Heart left ventricle (tissue), 16 donors: ENCODE data around the gene ZBTB34. TPM values are rescaled to one million over a fixed set of nuclear protein-coding genes. Genes with fewer than 3 reads are reported as not detected.

Source experiments
- ATAC-seq, 4 donors: fragments of 200-7000 bp; cut with Tn5 transposase; one replicate each; pipeline ENCODE4 v1.9.1; 2020 to 2022; ENCODE audit warnings: moderate library complexity in 4 of 4, mild to moderate bottlenecking in 3 of 4, moderate number of reproducible peaks in 1 of 4
- DNase-seq, 5 donors: peaks; one replicate each; pipeline ENCODE4 v3.0.0-alpha.2; 2020
- H3K27ac ChIP-seq, 12 donors: fragments of 200-600 bp; sonication (generic) in 4 of 12; one replicate each; pipeline versions ENCODE4 v1.5.0 to v1.8.0; 2016 to 2022; ENCODE audit warnings: mild to moderate bottlenecking in 2 of 12
- H3K27me3 ChIP-seq, 9 donors: fragments of 200-600 bp; sonication (generic) in 2 of 9; one replicate each; pipeline versions ENCODE4 v1.5.1 to v1.8.0; 2016 to 2022; ENCODE audit warnings: mild to moderate bottlenecking in 3 of 9
- H3K36me3 ChIP-seq, 9 donors: fragments of 200-600 bp; sonication (generic) in 2 of 9; one replicate each; pipeline versions ENCODE4 v1.5.0 to v1.8.0; 2018 to 2022; ENCODE audit warnings: mild to moderate bottlenecking in 2 of 9
- H3K4me1 ChIP-seq, 12 donors: fragments of 200-600 bp; sonication (generic) in 4 of 12; one replicate each; pipeline versions ENCODE4 v1.5.0 to v1.8.0; 2016 to 2022; ENCODE audit warnings: mild to moderate bottlenecking in 3 of 12
- H3K4me3 ChIP-seq, 12 donors: fragments of 200-600 bp; sonication (generic) in 4 of 12; one replicate each; pipeline versions ENCODE4 v1.5.0 to v1.8.0; 2017 to 2022; ENCODE audit warnings: mild to moderate bottlenecking in 9 of 12, moderate library complexity in 4 of 12
- H3K9me3 ChIP-seq, 12 donors: fragments of 200-600 bp; sonication (generic) in 4 of 12; one replicate each; pipeline versions ENCODE4 v1.5.0 to v1.8.0; 2016 to 2022; ENCODE audit warnings: mild to moderate bottlenecking in 1 of 12
- CTCF ChIP-seq, 12 donors: fragments of 200-600 bp; sonication (generic) in 4 of 12; IDR thresholded peaks; one replicate each; pipeline versions ENCODE4 v1.5.0 to v1.8.0; 2018 to 2022; ENCODE audit warnings: antibody characterized with exemption in 12 of 12, mild to moderate bottlenecking in 5 of 12
- POLR2A ChIP-seq, 2 donors: fragments of 450-650 bp; IDR thresholded peaks; one replicate each; pipeline ENCODE4 v1.6.1; 2017; ENCODE audit warnings: antibody characterized with exemption in 2 of 2, mild to moderate bottlenecking in 2 of 2, moderate library complexity in 2 of 2
- WGBS, 4 donors: extraction: QIAGEN DNeasy Blood & Tissue Kit in 2 of 4; methylation state at CpG; one replicate each; pipeline versions ENCODE4 v1.1.5 to v1.1.7; 2013 to 2018; 5-methylcytosine and 5-hydroxymethylcytosine counted together
- intact Hi-C, 10 donors: fragments of 100-400 bp; cut with DNase I; formaldehyde crosslinking; loops; one replicate each; pipeline versions ENCODE4 v1.11.1 to v1.14.2; 2022
- polyA plus RNA-seq, 2 donors: library from polyadenylated mRNA; stranded (reverse); fragments of 200-250 nt; gene quantifications; one replicate each; pipeline ENCODE4 v1.2.3, GENCODE V29; 2013
- total RNA-seq, 9 donors: library from RNA; depleted of rRNA in 2 of 9; stranded (reverse); fragments of >200 nt in 2 of 9; fragmentation: NEBNext Ultra II Directional in 3 of 9; extraction: Animal tissue kit (Norgen Biotek cat#: 25700) in 3 of 9; gene quantifications; one replicate each; pipeline versions ENCODE4 v1.1.0 to v1.2.4, GENCODE V29; 2016 to 2023
- donor health status: ischemic (EF 13 %, LVEDD 7.1; RV severe dilation, severe dysfunction).
- donor health status: healthy with polysubstance abuse.
- donor health status: DM: no; HTN: yes; CAD: no.
- donor health status: DM: no; HTN: no; CAD: no.
- donor health status: ischemic (EF 25% LVEDD 6.9; RV normal size, moderate dysfunction).
- donor health status: ischemic (EF 25% LVEDD 5.7; RV mildly dilated, moderate dysfunction).
- donor health status: healthy.
- donor health status: DM: yes; HTN: yes; CAD: no.
- donor health status: ischemic (EF 35%, LVEDD 5.7; RV mildly dilated, moderate dysfunction).
- donor health status: nonischemic (EF 11% LVEDD 7.7; RV severe dilation, severe dysfunction).
- donor health status: DM: yes; HTN: yes; CAD: no.
- donor health status: PGD.
- donor health status: ischemic (EF 29% LVEDD 5.4; RV normal size, mild dysfunction).
- donor health status: nonischemic (EF 23%, LVEDD 6.1; RV moderate dilation, normal function).

ZBTB34 gene
- total and polyA plus RNA-seq, 11 donors: 2.2 to 8.2 (median 5.0) TPM

- no peak for TF ChIP-seq POLR2A (IDR thresholded peaks at IDR 0.05)
- TF ChIP-seq CTCF (IDR thresholded peaks at IDR 0.05): no peak
- Histone ChIP-seq H3K27ac (no peak overlapping the region), H3K36me3 (peaks cover 0 to 29% (median 18%) of the 10 kb centered on the region in 9 donors), H3K4me3 (no peak overlapping the region), H3K4me1 (peaks cover 0 to 17% (median 9%) of the 10 kb centered on the region in 12 donors), H3K27me3 (no peaks in the 10 kb centered on the region), H3K9me3 (no peaks in the 10 kb centered on the region)
- intact Hi-C loops: no loop called here
- WGBS, 4 donors: 79 to 82% (median 81%) methylated on average over 23 of the region's 23 CpGs
- ATAC-seq (peak in 1 of 4 donors; percentile 25), DNase-seq (no peak)
Observed at GRCh38 chr9:126886034-126886822, 25.8 kb downstream of the ZBTB34 start.

- 88 to 96% (median 92%) methylated on average over 10 of the region's 10 CpGs for WGBS, 4 donors
- no peak for TF ChIP-seq POLR2A (IDR thresholded peaks at IDR 0.05)
- H3K4me3 ChIP-seq: no peak overlapping the region
Observed at GRCh38 chr9:126886897-126887296, 26.5 kb downstream of the ZBTB34 start.

GRCh38 chr9:126891676-126892075 is 31.2 kb downstream of the ZBTB34 start:
- DNase-seq: no peak
- no peak for ATAC-seq
- Histone ChIP-seq H3K4me1 (no peaks in the 10 kb centered on the region), H3K36me3 (no peaks in the 10 kb centered on the region), H3K9me3 (no peaks in the 10 kb centered on the region), H3K27ac (no peak overlapping the region), H3K4me3 (no peak overlapping the region), H3K27me3 (no peaks in the 10 kb centered on the region)
- WGBS, 4 donors: 83 to 90% (median 88%) methylated on average over 3 of the region's 3 CpGs
- TF ChIP-seq CTCF (IDR thresholded peaks at IDR 0.05) (no peak), POLR2A (IDR thresholded peaks at IDR 0.05) (no peak)
- intact Hi-C loops: no loop called here

More at GRCh38 chr9:126886897-126887296, 26.5 kb downstream of the ZBTB34 start:
- Histone ChIP-seq H3K9me3 (no peaks in the 10 kb centered on the region), H3K36me3 (peaks cover 0 to 22% (median 13%) of the 10 kb centered on the region in 9 donors), H3K27me3 (no peaks in the 10 kb centered on the region), H3K27ac (no peak overlapping the region), H3K4me1 (peaks cover 0 to 13% (median 7%) of the 10 kb centered on the region in 12 donors)
- no peak for ATAC-seq
- intact Hi-C loops: no loop called here
- DNase-seq: no peak

GRCh38 chr9:126893079-126893478 is 32.6 kb downstream of the ZBTB34 start:
- no peaks in the 10 kb centered on the region for H3K27me3 ChIP-seq
- no peaks in the 10 kb centered on the region for H3K4me1 ChIP-seq
- TF ChIP-seq CTCF (IDR thresholded peaks at IDR 0.05): peak in 4 of 12 donors; percentile 19 to 34 (median 23)
- no peak for TF ChIP-seq POLR2A (IDR thresholded peaks at IDR 0.05)
- DNase-seq (no peak), ATAC-seq (no peak)
- H3K9me3 ChIP-seq: no peaks in the 10 kb centered on the region
- intact Hi-C loops: no loop called here
- H3K27ac ChIP-seq: no peak overlapping the region
- WGBS, 4 donors: 39 to 62% (median 44%) methylated on average over 5 of the region's 5 CpGs
- H3K36me3 ChIP-seq: no peaks in the 10 kb centered on the region
- no peak overlapping the region for H3K4me3 ChIP-seq
